ENCODE results near the gene GALNT11. TPM values are rescaled to one million over a fixed set of nuclear protein-coding genes. Genes with fewer than 3 reads are reported as not detected.
"Not testable (repeated sequence)": the region's sequence is repeated elsewhere in the genome, so short reads cannot be mapped to it uniquely, and the experiment has no call there.

GALNT11 gene
- total RNA-seq, 1 donor from 2014 or later = 28.1 TPM

DNA sequence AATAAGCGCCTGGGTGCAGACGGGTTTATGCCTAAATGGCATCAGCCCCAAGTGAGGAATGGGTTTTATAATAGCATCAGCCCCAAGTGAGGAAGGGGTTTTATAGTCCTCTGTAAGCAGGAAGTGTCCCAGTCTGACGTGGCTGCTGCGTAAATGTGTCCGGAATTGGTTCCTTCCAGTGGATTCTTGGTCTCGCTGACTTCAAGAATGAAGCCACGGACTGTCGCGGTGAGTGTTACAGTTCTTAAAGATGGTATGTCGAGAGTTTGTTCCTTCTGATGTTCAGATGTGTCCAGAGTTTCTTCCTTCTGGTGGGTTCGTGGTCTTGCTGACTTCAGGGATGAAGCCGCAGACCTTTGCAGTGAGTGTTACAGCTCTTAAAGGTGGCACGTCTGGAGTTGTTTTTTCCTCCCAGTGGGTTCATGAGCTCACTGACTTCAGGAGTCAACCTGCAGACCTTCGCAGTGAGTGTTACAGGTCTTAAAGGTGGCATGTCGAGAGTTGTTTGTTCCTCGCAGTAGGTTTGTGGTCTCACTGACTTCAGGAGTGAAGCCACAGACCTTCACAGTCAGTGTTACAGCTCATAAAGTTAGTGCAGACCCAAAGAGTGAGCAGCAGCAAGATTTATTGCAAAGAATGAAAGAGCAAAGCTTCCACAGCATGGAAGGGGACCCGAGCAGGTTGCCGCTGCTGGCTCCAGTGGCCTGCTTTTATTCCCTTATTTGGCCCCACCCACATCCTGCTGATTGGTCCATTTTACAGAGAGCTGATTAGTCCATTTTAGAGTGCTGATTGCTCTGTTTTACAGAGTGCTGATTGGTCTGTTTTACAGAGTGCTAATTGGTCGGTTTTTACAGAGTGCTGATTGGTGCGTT is 2.3 kb downstream of the GALNT11 start:
- not testable (repeated sequence) for DNase-seq (ENCODE audit: low read depth in 2 of 2)

DNA sequence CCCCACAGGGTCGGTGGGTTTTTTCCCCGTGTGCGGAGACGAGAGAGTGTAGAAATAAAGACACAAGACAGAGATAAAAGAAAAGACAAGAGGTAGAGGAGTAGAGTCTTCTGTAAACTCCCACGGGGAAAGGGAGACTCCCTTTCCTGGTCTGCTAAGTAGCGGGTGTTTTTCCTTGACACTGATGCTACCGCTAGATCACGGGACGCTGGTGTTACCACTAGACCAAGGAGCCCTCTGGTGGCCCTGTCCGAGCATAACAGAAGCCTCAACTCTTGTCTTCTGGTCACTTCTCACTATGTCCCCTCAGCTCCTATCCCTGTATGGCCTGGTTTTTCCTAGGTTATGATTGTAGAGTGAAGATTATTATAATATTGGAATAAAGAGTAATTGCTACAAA is 4.6 kb downstream of the GALNT11 start:
- DNase-seq (ENCODE audit: low read depth in 2 of 2) = peak; percentile 34 to 50

DNA sequence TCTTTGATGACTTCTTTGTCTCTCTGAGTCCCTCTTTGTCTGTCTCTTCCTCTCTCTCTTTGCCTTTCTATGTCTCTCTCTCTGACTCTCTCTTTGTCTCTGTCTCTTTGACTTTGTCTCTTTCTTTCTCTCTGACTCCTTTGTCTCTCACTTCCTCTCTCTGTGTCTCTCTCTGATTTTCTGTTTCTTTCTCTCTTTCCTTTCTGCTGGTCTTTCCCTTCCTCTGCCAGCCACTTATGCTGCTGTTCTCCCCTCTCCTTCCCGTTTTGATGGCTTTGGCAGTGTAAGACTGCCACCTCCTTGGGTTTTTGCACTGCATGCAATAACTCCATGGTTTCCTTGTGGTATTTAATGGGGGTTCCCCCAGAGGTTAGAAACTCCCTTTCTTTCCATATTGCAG is 5.2 kb downstream of the GALNT11 start:
- not testable (repeated sequence) for DNase-seq (ENCODE audit: low read depth in 2 of 2)

DNA sequence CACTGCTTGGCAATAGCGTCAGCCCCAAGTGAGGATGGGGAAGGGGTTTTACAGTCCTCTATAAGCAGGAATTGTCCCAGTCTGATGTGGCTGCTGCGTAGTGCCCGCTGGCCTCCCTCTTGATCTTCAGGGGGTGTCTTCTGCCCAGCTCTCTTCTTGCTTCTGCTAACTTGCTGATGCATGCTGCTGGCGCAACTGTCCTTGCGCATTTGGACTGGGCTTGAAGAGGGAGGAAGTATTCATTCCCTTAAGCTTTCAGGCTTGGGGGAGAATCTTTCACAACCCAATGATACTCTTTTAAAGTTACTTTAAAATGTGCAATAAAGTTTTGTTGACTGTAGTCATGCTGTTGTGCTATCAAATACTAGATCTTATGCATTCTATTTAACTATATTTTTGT is 10.3 kb downstream of the GALNT11 start:
- DNase-seq (ENCODE audit: low read depth in 2 of 2) = no peak

DNA sequence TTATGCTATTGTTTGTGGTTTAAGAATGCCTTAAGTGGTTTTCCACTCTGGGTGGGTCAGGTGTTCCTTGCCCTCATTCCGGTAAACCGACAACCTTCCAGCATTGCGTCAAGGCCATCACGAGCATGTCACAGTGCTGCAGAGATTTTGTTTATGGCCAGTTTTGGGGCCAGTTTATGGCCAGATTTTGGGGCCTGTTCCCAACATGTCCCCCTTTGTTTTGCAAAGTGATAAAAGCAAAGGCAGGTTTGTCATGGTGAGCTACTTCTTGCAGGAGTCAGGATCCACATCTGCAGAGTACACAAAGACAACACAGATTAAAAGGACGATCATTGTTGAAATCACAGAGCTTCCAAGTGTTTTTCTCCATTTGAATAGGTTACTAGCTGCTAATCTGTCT is 12.9 kb downstream of the GALNT11 start:
- not testable (repeated sequence) for DNase-seq (ENCODE audit: low read depth in 2 of 2)

DNA sequence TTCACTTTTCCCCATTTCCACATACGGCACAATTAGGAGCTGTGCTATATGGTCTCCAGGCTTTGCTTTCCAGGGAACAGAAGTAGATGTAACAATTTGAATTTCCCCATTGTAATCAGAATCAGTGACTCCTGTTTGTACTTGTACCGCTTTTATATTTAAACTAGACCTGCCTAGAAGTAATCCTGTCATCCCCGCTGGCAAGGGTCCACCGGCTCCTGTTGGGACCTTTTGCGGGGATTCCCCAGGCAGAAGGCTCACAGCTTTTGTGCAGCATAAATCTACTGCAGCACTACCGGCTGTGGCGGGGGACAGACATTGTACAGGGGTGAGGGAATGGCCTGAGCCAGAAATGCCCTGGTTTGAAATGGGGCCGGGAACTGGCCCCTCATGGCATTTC is 17.6 kb downstream of the GALNT11 start:
- peak; percentile 15 to 39 for DNase-seq (ENCODE audit: low read depth in 2 of 2)

DNA sequence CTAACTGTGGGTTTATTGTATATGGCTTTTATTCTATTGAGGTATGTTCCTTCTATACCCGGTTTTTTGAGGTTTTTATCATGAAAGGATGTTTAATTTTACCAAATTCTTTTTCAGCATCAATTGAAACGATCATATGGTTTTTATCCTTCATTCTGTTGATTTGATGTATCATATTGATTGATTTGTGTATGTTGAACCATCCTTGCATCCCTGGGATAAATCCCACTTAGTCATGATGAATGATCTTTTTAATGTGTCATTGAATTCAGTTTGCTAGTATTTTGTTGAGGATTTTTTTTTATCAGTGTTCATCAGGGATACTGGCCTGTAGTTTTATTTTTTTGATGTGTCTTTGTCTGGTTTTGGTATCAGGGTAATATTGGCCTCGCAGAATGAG is 19.4 kb downstream of the GALNT11 start:
- not testable (repeated sequence) for DNase-seq (ENCODE audit: low read depth in 2 of 2)

DNA sequence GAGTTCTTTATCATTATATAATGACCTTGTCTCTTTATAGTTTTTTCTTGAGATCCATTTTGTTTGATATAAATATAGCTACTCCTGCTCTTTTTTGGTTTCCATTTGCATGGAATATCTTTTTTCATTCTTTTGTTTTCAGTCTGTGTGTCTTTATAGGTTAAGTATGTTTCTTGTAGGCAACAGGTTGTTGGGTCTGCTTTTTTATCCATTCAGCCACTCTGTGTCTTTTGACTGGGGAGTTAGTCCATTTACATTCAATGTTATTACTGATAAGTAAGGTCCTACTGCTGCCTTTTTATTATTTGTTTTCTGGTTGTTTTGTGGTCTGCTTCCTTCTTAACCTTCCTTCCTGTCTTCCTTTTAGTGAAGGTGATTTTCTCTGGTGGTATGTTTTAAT is 21.1 kb downstream of the GALNT11 start:
- no peak for DNase-seq (ENCODE audit: low read depth in 2 of 2)

DNA sequence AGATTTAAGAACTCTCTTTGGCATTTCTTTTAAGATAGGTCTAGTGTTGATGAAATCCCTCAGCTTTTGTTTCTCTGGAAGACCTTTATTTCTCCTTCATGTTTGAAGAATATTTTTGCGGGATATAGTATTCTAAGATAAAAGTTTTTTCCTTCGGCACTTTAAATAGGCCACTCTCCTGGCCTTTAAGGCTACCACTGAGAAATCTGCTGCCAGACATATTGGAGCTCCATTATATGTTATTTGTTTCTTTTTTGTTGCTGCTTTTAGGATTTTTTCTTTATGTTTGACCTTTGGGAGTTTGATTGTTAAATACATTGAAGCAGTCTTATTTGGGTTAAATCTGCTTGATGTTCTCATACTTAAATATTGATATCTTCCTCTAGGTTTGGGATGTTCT is 22.6 kb downstream of the GALNT11 start:
- no peak for DNase-seq (ENCODE audit: low read depth in 2 of 2)

DNA sequence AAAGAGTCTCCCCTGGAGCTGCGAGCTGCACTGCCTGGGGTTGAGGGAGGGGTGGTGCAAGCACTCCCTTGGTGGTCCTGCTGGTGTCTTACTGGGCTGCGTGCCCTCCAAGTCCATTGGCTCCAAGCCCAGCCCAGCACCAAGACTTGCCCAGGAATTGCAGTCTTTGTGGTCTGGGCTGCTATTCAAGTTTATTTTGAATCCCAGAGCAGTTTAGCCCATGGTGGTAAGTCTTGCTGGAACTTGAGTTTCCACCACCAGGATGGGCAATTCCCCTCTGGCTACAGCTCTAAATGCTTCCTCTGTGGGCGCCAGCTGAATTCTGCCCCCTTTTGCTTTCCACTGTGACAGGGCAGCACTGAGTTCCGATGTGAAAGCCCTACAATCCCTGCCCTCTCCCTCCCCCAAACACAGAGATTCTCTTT is 25.1 kb downstream of the GALNT11 start:
- no peak for DNase-seq (ENCODE audit: low read depth in 2 of 2)

DNA sequence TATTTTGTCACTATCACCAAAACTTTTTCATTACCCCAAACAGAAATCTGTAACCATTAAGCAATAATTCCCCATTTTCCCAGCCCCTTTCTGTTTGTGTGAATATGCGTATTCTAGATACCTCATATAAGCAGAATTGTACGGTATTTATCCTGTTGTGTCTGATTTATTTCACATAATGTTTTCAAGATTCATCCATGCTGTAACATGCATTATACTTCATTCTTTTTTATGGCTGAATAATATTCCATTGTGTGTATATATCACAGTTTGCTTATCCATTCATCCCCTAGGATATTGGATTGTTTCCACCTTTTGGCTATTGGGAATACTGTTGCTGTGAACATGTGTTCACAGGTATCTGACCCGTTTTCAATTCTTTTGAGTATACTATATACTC is 26.5 kb downstream of the GALNT11 start:
- no peak for DNase-seq (ENCODE audit: low read depth in 2 of 2)

DNA sequence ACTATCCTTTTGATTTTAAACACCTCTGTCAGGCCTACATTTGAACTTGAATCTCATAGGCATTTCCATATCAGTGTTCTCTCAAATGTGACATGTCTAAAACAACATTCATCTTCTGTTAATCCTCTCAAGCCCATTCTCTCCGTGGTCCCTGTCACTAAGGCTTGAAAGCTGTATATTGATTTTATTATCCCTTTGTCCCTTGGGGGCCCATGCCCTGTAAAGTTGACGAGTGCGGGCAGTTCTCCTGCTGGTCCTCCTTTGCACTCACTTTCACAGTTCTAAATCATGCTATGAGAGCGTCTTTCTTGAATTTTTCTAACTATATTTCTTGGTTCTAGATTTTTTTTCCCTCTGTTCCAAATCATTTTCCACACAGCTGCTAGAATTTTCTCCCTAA is 27.3 kb downstream of the GALNT11 start:
- DNase-seq (ENCODE audit: low read depth in 2 of 2) = no peak

DNA sequence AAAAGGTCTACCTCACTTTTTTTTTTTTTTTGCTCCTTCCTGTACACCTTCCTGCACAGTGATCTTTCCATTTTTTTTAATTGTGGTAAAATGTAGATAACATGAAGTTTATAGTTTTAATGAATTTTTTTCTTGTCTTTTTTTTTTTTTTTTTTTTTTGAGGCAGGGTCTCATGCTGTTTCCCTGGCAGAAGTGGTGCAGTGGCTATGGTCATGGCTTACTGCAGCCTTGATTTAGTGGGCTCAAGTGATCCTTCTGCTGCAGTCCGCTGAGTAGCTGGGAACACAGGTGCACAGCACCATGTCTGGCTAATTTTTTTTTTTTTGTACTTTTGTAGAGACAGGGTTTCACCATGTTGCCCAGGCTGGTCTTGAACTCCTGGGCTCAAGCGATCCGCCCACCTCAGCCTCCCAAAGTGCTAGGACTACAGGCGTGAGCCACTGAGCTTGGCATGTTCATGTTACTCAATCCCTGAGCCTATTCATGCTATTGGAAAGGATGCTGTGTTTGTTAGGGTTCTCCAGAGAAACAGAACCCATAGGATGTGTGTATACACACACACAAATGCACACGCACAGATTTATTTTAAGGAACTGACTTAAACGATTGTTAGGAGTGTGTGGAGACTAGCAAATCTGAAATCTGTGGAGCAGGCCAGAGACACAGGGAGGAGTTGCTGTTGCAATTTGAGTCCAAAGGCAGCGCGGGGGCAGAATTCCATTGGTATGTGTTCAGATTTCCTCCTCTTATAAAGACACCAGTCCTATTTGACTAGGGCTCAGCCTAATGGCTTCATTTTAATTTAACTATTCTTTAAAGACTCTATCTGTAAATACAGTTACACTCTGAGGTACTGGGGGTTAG is 29.1 kb downstream of the GALNT11 start:
- no peak for DNase-seq (ENCODE audit: low read depth in 2 of 2)

DNA sequence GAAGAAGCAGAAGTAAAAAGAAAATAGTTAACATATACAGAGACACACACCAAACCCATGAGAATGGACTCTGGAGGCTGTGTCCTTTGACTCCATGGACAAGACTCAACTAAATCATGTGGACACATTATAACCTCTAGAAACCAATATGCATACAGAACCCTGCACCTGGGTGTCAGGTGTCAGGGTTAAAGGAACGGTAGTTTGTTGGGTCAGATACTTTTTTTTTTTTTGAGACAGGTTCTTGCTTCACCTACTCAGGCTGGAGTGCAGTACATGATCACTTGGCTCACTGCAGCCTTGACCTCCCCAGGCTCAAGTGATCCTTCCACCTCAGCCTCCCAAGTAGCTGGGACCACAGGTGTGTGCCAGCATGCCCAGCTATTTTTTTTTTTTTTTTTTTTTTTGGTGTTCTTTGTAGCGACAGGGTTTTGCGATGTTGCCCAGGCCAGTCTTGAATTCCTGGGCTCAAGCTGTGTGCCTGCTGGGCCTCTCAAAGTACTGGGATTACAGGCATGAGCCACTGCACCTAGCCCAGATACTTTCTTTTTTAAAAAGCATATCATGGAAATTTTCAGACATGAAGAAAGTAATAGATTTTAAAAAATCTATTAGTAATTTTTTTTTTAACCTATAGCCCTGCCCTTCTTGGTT is 31.3 kb downstream of the GALNT11 start:
- no peak for DNase-seq (ENCODE audit: low read depth in 2 of 2)

DNA sequence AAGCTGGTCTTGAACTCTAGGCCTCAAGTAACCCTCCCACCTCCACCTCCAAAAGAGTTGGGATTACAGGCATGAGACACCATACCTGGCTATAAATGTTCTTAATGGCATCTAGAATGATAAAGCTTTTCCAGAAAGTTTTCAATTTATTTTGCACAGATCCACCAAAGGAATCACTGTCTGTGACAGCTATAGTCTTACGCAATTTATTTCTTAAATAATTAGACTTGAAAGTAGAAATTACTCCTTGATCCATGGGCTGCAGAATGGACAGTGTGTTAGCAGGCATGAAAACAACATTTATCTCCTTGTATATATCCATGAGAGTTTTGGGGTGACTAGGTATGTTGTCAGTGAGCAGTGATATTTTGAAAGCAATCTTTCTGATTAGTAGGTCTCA is 33.8 kb downstream of the GALNT11 start:
- DNase-seq (ENCODE audit: low read depth in 2 of 2) = no peak

DNA sequence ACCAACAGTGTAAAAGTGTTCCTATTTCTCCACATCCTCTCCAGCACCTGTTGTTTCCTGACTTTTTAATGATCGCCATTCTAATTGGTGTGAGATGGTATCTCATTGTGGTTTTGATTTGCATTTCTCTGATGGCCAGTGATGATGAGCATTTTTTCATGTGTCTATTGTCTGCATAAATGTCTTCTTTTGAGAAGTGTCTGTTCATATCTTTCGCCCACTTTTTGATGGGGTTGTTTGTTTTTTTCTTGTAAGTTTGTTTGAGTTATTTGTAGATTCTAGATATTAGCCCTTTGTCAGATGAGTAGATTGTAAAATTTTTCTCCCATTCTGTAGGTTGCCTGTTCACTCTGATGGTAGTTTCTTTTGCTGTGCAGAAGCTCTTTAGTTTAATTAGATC is 35.6 kb downstream of the GALNT11 start:
- not testable (repeated sequence) for DNase-seq (ENCODE audit: low read depth in 2 of 2)

DNA sequence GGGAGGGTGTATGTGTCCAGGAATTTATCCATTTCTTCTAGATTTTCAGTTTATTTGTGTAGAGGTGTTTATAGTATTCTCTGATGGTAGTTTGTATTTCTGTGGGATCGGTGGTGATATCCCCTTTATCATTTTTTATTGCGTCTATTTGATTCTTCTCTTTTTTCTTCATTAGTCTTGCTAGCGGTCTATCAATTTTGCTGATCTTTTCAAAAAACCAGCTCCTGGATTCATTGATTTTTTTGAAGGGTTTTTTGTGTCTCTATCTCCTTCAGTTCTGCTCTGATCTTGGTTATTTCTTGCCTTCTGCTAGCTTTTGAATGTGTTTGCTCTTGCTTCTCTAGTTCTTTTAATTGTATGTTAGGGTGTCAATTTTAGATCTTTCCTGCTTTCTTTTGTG is 37.7 kb downstream of the GALNT11 start:
- DNase-seq (ENCODE audit: low read depth in 2 of 2) = not testable (repeated sequence)

DNA sequence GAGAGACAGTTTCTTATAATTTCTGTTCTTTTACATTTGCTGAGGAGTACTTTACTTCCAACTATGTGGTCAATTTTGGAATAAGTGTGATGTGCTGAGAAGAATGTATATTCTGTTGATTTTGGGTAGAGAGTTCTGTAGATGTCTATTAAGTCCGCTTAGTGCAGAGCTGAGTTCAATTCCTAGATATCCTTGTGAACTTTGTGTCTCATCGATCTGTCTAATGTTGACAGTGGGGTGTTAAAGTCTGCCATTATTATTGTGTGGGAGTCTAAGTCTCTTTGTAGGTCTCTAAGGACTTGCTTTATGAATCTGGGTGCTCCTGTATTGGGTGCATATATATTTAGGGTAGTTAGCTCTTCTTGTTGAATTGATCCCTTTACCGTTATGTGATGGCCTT is 38.3 kb downstream of the GALNT11 start:
- not testable (repeated sequence) for DNase-seq (ENCODE audit: low read depth in 2 of 2)

DNA sequence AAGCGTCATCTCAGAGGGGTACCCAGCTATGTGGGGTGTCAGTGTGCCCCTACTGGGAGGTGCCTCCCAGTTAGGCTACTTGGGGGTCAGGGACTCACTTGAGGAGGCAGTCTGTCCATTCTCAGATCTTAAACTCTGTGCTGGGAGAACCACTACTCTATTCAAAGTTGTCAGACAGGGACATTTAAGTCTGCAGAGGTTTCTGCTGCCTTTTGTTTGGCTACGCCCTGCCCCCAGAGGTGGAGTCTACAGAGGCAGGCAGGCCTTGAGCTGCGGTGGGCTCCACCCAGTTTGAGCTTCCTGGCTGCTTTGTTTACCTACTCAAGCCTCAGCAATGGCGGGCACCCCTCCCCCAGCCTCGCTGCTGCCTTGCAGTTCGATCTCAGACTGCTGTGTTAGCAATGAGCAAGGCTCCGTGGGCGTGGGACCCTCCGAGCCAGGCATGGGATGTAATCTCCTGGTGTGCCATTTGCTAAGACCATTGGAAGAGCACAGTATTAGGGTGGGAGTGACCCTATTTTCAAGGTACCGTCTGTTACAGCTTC is 40.4 kb downstream of the GALNT11 start:
- DNase-seq (ENCODE audit: low read depth in 2 of 2) = not testable (repeated sequence)

DNA sequence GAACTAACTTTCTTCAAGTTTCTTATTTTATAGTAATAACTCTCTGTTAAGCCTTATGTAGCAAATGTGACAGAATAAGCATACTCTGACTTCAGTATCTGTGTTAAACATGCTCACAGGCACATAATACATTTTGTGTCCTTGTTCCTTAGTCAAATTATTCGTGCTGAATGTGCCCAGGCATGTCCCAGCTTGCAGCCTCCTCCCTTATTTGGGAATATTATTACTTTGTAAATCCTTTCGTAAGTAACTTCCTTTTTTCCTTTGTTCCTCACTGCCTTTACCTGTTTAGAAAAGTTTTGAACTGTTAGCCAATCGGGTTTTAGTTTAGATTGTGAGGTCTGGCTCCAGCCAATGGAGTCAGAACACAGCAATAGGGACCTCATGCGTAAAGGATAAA is 46.9 kb downstream of the GALNT11 start:
- no peak for DNase-seq (ENCODE audit: low read depth in 2 of 2)

DNA sequence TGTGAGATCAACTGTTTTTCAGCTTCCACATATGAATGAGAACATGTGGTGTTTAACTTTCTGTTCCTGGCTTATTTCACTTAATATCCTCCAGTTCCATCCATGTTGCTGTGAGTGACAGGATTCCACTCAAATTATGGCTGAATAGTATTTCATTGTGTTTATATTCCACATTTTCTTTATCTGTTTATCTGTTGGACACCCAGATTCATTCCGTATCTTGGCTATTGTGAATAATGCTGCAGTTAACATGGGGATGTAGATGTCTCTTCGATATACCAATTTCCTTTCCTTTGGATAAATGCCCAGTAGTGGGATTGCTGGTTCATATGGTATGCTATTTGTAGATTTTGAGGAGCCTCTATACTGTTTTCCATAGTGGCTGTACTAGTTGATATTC is 47.9 kb downstream of the GALNT11 start:
- DNase-seq (ENCODE audit: low read depth in 2 of 2) = no peak

DNA sequence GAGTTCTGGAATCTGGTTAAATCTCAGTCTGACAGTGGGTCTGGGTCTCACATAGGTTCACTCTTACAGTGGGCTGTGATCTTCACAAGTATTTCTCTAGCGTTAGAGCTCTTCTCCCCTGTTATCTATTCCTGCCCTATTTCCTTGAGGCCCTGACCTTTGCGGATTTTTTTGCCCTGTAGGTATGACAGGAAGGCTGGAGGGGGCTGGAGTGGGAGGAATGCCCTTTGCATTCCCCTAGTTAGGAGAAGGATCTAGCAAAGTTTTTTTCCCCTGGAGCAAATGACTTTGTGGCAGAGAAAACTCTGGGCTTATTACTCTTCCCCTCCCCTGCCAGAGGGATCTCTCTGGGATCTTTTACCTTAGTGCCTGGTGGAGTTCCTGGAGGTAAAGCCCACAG is 49.2 kb downstream of the GALNT11 start:
- DNase-seq (ENCODE audit: low read depth in 2 of 2) = no peak
